GM21526 (cell line): Measurements from ENCODE around the gene FOXG1.

Source experiments
- ATAC-seq: cut with Tn5 transposase; IDR thresholded peaks from one replicate; pipeline ENCODE4 v1.9.1; 2021; ENCODE audit warnings: moderate library complexity; ENCODE audit not compliant: unreplicated experiment, low FRiP score

FOXG1 gene

GRCh38 chr14:28766469-28766955 lies at the start of gene FOXG1:
FOXG1 (plus strand) TSS chr14:28766787; CDS start chr14:28767280, 493 bp downstream.
- ATAC-seq = no peak

- no peak for ATAC-seq
Observed at GRCh38 chr14:28719130-28719529, 47.5 kb upstream of the FOXG1 start.

GRCh38 chr14:28731358-28731757 lies 35.2 kb upstream of the FOXG1 start:
- ATAC-seq = no peak

GRCh38 chr14:28742171-28742846 lies 24.3 kb upstream of the FOXG1 start:
- no peak for ATAC-seq

GRCh38 chr14:28744126-28744525 lies 22.5 kb upstream of the FOXG1 start:
- ATAC-seq = no peak

GRCh38 chr14:28745176-28745575 lies 21.4 kb upstream of the FOXG1 start:
- no peak for ATAC-seq

- no peak for ATAC-seq
Observed at GRCh38 chr14:28746247-28746646, 20.3 kb upstream of the FOXG1 start.

- peak; percentile 75 for ATAC-seq
Observed at GRCh38 chr14:28751467-28752058, 15.0 kb upstream of the FOXG1 start.

GRCh38 chr14:28754209-28754985 lies 12.2 kb upstream of the FOXG1 start:
- peak; percentile 57 for ATAC-seq

GRCh38 chr14:28755198-28755815 lies 11.3 kb upstream of the FOXG1 start:
- no peak for ATAC-seq

GRCh38 chr14:28755884-28756268 lies 10.7 kb upstream of the FOXG1 start:
- ATAC-seq = no peak

- ATAC-seq = no peak
Observed at GRCh38 chr14:28756269-28756883, 10.2 kb upstream of the FOXG1 start.

GRCh38 chr14:28756884-28757570 lies 9.6 kb upstream of the FOXG1 start:
- no peak for ATAC-seq

GRCh38 chr14:28757786-28758185 lies 8.8 kb upstream of the FOXG1 start:
- ATAC-seq = no peak

GRCh38 chr14:28758253-28758884 lies 8.2 kb upstream of the FOXG1 start:
- no peak for ATAC-seq

GRCh38 chr14:28758885-28759652 lies 7.5 kb upstream of the FOXG1 start:
- no peak for ATAC-seq

- no peak for ATAC-seq
Observed at GRCh38 chr14:28759653-28760313, 6.8 kb upstream of the FOXG1 start.

GRCh38 chr14:28760431-28760996 lies 6.1 kb upstream of the FOXG1 start:
- no peak for ATAC-seq
